HG03558 (cell line): ENCODE data around the gene C11orf65.
"Not testable (repeated sequence)": the region's sequence is repeated elsewhere in the genome, so short reads cannot be mapped to it uniquely, and the experiment has no call there.

Experiments
- ATAC-seq: cut with Tn5 transposase; IDR thresholded peaks from one replicate; pipeline ENCODE4 v1.9.1; 2021; ENCODE audit warnings: moderate number of reproducible peaks; ENCODE audit not compliant: unreplicated experiment; ENCODE audit errors: extremely low read depth

Gene C11orf65

GRCh38 chr11:108474664-108475463 is 7.5 kb upstream of the C11orf65 start:
- no peak for ATAC-seq

- ATAC-seq = no peak
Measured at GRCh38 chr11:108472681-108473080, 5.4 kb upstream of the C11orf65 start.

- ATAC-seq = no peak
Measured at GRCh38 chr11:108468478-108468864, 1.1 kb upstream of the C11orf65 start.

- no peak for ATAC-seq
Measured at GRCh38 chr11:108466405-108466804, 924 bp downstream of the C11orf65 start.

GRCh38 chr11:108453207-108453835 is 14.0 kb downstream of the C11orf65 start:
- no peak for ATAC-seq

- ATAC-seq = not testable (repeated sequence)
Measured at GRCh38 chr11:108441445-108441844, 25.9 kb downstream of the C11orf65 start.

- no peak for ATAC-seq
Measured at GRCh38 chr11:108436594-108436993, 30.7 kb downstream of the C11orf65 start.

GRCh38 chr11:108435066-108435465 is 32.3 kb downstream of the C11orf65 start:
- ATAC-seq = no peak

GRCh38 chr11:108432783-108433182 is 34.5 kb downstream of the C11orf65 start:
- no peak for ATAC-seq

- ATAC-seq = no peak
Measured at GRCh38 chr11:108431997-108432396, 35.3 kb downstream of the C11orf65 start.

GRCh38 chr11:108431370-108431769 is 36.0 kb downstream of the C11orf65 start:
- ATAC-seq = no peak

GRCh38 chr11:108417551-108417950 is 49.8 kb downstream of the C11orf65 start:
- not testable (repeated sequence) for ATAC-seq

- no peak for ATAC-seq
Measured at GRCh38 chr11:108414958-108415357, 52.4 kb downstream of the C11orf65 start.

- no peak for ATAC-seq
Measured at GRCh38 chr11:108405706-108406105, 61.6 kb downstream of the C11orf65 start.

GRCh38 chr11:108403052-108403451 is 64.3 kb downstream of the C11orf65 start:
- no peak for ATAC-seq

- ATAC-seq = no peak
Measured at GRCh38 chr11:108402241-108402640, 65.1 kb downstream of the C11orf65 start.

GRCh38 chr11:108398439-108398838 is 68.9 kb downstream of the C11orf65 start:
- no peak for ATAC-seq

GRCh38 chr11:108396672-108397071 is 70.7 kb downstream of the C11orf65 start:
- ATAC-seq = not testable (repeated sequence)

GRCh38 chr11:108394744-108395284 is 72.5 kb downstream of the C11orf65 start:
- ATAC-seq = no peak

- ATAC-seq = no peak
Measured at GRCh38 chr11:108393046-108393445, 74.3 kb downstream of the C11orf65 start.

- no peak for ATAC-seq
Measured at GRCh38 chr11:108392353-108392752, 75.0 kb downstream of the C11orf65 start.
